K562 (cell line): Measurements from ENCODE around the gene CCDC85C. TPM values are rescaled to one million over a fixed set of nuclear protein-coding genes. Genes with fewer than 3 reads are reported as not detected.

Experiments used
- CTBP1 ChIP-seq: fragments of 450-650 bp; IDR thresholded peaks from 2 replicates; pipeline ENCODE4 v1.6.1; 2016; ENCODE audit warnings: borderline replicate concordance
- EGR1 ChIP-seq: fragments of 450-650 bp; conservative IDR thresholded peaks from 2 replicates; pipeline ENCODE4 v1.6.1; 2017; ENCODE audit warnings: mild to moderate bottlenecking
- KDM4B ChIP-seq, 2 experiments: fragments of 450-650 bp in 1 of 2; sonication (generic) in 1 of 2; IDR thresholded peaks; 2 replicates each; pipeline ENCODE4 v1.6.1; 2016 to 2017; ENCODE audit warnings: borderline replicate concordance in 2 of 2, antibody characterized with exemption in 1 of 2, low read depth in 1 of 2, mild to moderate bottlenecking in 1 of 2
- KLF1 ChIP-seq: fragments of 450-650 bp; IDR thresholded peaks from 2 replicates; pipeline ENCODE4 v1.6.1; 2016; ENCODE audit warnings: missing genetic modification characterization, missing compliant biosample characterization
- MAZ ChIP-seq, 2 experiments: fragments of 450-650 bp in 1 of 2; sonication (generic) in 1 of 2; formaldehyde crosslinking; IDR thresholded peaks in 1 of 2; conservative IDR thresholded peaks in 1 of 2; 2 replicates each; pipeline versions ENCODE4 v1.4.0 to v1.5.0; 2020; ENCODE audit warnings: mild to moderate bottlenecking in 1 of 2, missing genetic modification reagents in 1 of 2
- NR2C2 ChIP-seq, 2 experiments: fragments of 200-800 bp in 1 of 2; sonication (Bioruptor generic) in 1 of 2; sonication (generic) in 1 of 2; formaldehyde crosslinking in 1 of 2; IDR thresholded peaks; 2 replicates each; pipeline versions ENCODE4 v1.6.1 to v1.8.0; 2016 to 2022; ENCODE audit warnings: mild to moderate bottlenecking in 1 of 2, missing compliant biosample characterization in 1 of 2, missing genetic modification characterization in 1 of 2, missing genetic modification reagents in 1 of 2
- NRF1 ChIP-seq, 2 experiments: fragments of 450-650 bp; IDR thresholded peaks in 1 of 2; conservative IDR thresholded peaks in 1 of 2; 2 replicates each; pipeline ENCODE4 v1.6.1; 2014; ENCODE audit warnings: mild to moderate bottlenecking in 2 of 2
- RBFOX2 ChIP-seq: fragments of 200-400 bp; formaldehyde crosslinking; IDR thresholded peaks from 2 replicates; pipeline ENCODE4 v1.6.1; 2017; ENCODE audit warnings: low read depth, mild to moderate bottlenecking, low read length, moderate library complexity
- WHSC1 ChIP-seq: IDR thresholded peaks from one replicate; pipeline ENCODE4 v1.6.1; 2012; ENCODE audit warnings: low read length, control low read depth, inconsistent platforms
- polyA plus RNA-seq, 8 experiments: library from polyadenylated mRNA; depleted of rRNA in 4 of 8; stranded (reverse) in 5 of 8; unstranded in 3 of 8; fragments of >200 nt; fragmentation: Nextera tagmentation in 2 of 8; fragmentation: Illumina TruSeq in 1 of 8; extraction: Ambion mirVana in 2 of 8; extraction: Trizol in 1 of 8; gene quantifications; 2 replicates each; pipeline versions ENCODE4 v1.2.1 to v1.2.3, GENCODE V29; 2011 to 2014; ENCODE audit warnings: inconsistent platforms in 1 of 8, missing spikeins in 1 of 8
- total RNA-seq, 7 experiments: library from RNA; depleted of rRNA in 6 of 7; stranded (reverse); fragments of >200 nt in 6 of 7; fragmentation: Illumina TruSeq in 2 of 7; extraction: Trizol in 2 of 7; gene quantifications; 2 replicates each; pipeline versions ENCODE4 v1.2.1 to v1.2.3, GENCODE V29; 2011 to 2021; ENCODE audit warnings: low replicate concordance in 1 of 7
- TF ChIP-seq, protein P1 (sequence below): fragments of 200-800 bp; sonication (Bioruptor generic); IDR thresholded peaks from 2 replicates; pipeline ENCODE4 v1.6.1; 2017; ENCODE audit warnings: missing genetic modification characterization, missing compliant biosample characterization
- TF ChIP-seq, protein P2 (sequence below), 2 experiments: fragments of 450-650 bp; conservative IDR thresholded peaks; 2 replicates each; pipeline ENCODE4 v1.6.1; 2017; ENCODE audit warnings: mild to moderate bottlenecking in 2 of 2, moderate library complexity in 2 of 2
- TF ChIP-seq, protein P3 (sequence below), 3 experiments: fragments of 200-800 bp in 1 of 3; sonication (Bioruptor generic) in 1 of 3; sonication (generic) in 1 of 3; formaldehyde crosslinking in 1 of 3; IDR thresholded peaks; 2 replicates each; pipeline versions ENCODE4 v1.6.1 to v1.8.0; 2016 to 2022; ENCODE audit warnings: mild to moderate bottlenecking in 2 of 3, missing compliant biosample characterization in 2 of 3, missing genetic modification characterization in 2 of 3, missing genetic modification reagents in 1 of 3
- TF ChIP-seq, protein P4 (sequence below): fragments of 450-650 bp; IDR thresholded peaks from 2 replicates; pipeline ENCODE4 v1.6.1; 2016; ENCODE audit warnings: low read depth, mild to moderate bottlenecking, moderate library complexity
- TF ChIP-seq, protein P5 (sequence below): fragments of 200-800 bp; sonication (Bioruptor generic); IDR thresholded peaks from 2 replicates; pipeline ENCODE4 v1.6.1; 2016; ENCODE audit warnings: missing genetic modification characterization, missing compliant biosample characterization

The CCDC85C gene
- total and polyA plus RNA-seq, 9 of the 15 experiments (the other 6 are each of a cell fraction or from before 2014, with no cell fraction given) = 0.18 to 22.0 (median 6.3) TPM

DNA sequence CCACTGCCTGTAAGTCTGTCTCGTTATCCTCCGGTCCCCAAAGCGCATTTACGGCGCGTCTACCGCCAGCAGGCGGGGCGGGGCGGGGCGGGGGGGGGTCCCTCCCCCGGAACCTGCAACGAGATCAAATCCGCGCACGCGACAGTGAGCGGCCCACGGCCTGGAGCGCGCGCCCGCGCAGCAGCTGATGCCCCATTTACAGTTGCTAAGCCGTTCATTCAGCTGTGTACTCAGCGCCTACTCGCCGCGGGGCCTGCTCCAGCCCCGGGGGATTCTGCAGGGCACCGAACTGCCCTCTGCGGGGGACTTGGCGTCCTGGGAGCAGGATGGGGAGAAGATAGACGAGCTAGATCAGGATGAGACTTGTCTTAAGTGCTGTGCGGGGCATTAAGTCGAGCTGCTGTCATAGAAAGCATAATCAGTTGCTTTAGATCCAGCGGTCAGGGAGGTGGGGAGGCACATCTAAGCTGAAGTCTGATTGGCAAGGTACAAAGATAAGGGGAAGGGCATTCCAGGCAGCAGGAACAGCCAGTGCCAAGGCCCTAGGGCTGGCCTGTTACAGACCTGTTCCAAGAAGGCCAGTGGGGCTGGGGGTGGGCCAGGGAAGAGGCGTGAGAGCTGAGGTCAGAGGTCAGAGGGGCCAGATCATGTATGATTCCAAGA lies 1.4 kb upstream of the CCDC85C start (continued):
- TF ChIP-seq MAZ (CRISPR knock-in tag; conservative IDR thresholded peaks at IDR 0.05 in 1 of 2, IDR thresholded peaks at IDR 0.05 in 1 of 2) (peak in 1 of 2 experiments; percentile 45; a peak in 2 of 4 replicates), RBFOX2 (peak; percentile 8; the same call in 1 of the 2 replicates), KDM4B (IDR thresholded peaks at IDR 0.05; ENCODE audit: borderline replicate concordance in 2 of 2, low read depth in 1 of 2) (0 out of 4 replicates have a peak, but pooled peaks of 1 of the 2 experiments have one; percentile 10), WHSC1 (no peak), EGR1 (0 out of 2 replicates have a peak, but pooled peaks have one; percentile 22), KLF1 (no peak), CTBP1 (0 out of 2 replicates have a peak, but pooled peaks have one; percentile 24), NR2C2 (CRISPR knock-in tag; IDR thresholded peaks at IDR 0.05) (0 out of 2 replicates have a peak, but pooled peaks have one; percentile 30), NR2C2 (tag; IDR thresholded peaks at IDR 0.05) (peak; percentile 48; the same call in 1 of the 2 replicates), NRF1 (conservative IDR thresholded peaks at IDR 0.05 in 1 of 2, IDR thresholded peaks at IDR 0.05 in 1 of 2) (peak; percentile 64 to 70)
- TF ChIP-seq, protein P1, sequence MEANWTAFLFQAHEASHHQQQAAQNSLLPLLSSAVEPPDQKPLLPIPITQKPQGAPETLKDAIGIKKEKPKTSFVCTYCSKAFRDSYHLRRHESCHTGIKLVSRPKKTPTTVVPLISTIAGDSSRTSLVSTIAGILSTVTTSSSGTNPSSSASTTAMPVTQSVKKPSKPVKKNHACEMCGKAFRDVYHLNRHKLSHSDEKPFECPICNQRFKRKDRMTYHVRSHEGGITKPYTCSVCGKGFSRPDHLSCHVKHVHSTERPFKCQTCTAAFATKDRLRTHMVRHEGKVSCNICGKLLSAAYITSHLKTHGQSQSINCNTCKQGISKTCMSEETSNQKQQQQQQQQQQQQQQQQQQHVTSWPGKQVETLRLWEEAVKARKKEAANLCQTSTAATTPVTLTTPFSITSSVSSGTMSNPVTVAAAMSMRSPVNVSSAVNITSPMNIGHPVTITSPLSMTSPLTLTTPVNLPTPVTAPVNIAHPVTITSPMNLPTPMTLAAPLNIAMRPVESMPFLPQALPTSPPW (CRISPR knock-in tag) = peak; percentile 93
- TF ChIP-seq, protein P2, sequence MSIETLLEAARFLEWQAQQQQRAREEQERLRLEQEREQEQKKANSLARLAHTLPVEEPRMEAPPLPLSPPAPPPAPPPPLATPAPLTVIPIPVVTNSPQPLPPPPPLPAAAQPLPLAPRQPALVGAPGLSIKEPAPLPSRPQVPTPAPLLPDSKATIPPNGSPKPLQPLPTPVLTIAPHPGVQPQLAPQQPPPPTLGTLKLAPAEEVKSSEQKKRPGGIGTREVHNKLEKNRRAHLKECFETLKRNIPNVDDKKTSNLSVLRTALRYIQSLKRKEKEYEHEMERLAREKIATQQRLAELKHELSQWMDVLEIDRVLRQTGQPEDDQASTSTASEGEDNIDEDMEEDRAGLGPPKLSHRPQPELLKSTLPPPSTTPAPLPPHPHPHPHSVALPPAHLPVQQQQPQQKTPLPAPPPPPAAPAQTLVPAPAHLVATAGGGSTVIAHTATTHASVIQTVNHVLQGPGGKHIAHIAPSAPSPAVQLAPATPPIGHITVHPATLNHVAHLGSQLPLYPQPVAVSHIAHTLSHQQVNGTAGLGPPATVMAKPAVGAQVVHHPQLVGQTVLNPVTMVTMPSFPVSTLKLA (conservative IDR thresholded peaks at IDR 0.05) = peak in 1 of 2 experiments; percentile 35; a peak in 2 of 4 replicates
- TF ChIP-seq, protein P3, sequence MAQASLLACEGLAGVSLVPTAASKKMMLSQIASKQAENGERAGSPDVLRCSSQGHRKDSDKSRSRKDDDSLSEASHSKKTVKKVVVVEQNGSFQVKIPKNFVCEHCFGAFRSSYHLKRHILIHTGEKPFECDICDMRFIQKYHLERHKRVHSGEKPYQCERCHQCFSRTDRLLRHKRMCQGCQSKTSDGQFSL (CRISPR knock-in tag; IDR thresholded peaks at IDR 0.05) = no peak
- TF ChIP-seq, protein P3 (tag; IDR thresholded peaks at IDR 0.05) = peak in 1 of 2 experiments; percentile 69; a peak in 2 of 4 replicates
- TF ChIP-seq, protein P4, sequence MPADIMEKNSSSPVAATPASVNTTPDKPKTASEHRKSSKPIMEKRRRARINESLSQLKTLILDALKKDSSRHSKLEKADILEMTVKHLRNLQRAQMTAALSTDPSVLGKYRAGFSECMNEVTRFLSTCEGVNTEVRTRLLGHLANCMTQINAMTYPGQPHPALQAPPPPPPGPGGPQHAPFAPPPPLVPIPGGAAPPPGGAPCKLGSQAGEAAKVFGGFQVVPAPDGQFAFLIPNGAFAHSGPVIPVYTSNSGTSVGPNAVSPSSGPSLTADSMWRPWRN = 0 out of 2 replicates have a peak, but pooled peaks have one; percentile 23
- TF ChIP-seq, protein P5, sequence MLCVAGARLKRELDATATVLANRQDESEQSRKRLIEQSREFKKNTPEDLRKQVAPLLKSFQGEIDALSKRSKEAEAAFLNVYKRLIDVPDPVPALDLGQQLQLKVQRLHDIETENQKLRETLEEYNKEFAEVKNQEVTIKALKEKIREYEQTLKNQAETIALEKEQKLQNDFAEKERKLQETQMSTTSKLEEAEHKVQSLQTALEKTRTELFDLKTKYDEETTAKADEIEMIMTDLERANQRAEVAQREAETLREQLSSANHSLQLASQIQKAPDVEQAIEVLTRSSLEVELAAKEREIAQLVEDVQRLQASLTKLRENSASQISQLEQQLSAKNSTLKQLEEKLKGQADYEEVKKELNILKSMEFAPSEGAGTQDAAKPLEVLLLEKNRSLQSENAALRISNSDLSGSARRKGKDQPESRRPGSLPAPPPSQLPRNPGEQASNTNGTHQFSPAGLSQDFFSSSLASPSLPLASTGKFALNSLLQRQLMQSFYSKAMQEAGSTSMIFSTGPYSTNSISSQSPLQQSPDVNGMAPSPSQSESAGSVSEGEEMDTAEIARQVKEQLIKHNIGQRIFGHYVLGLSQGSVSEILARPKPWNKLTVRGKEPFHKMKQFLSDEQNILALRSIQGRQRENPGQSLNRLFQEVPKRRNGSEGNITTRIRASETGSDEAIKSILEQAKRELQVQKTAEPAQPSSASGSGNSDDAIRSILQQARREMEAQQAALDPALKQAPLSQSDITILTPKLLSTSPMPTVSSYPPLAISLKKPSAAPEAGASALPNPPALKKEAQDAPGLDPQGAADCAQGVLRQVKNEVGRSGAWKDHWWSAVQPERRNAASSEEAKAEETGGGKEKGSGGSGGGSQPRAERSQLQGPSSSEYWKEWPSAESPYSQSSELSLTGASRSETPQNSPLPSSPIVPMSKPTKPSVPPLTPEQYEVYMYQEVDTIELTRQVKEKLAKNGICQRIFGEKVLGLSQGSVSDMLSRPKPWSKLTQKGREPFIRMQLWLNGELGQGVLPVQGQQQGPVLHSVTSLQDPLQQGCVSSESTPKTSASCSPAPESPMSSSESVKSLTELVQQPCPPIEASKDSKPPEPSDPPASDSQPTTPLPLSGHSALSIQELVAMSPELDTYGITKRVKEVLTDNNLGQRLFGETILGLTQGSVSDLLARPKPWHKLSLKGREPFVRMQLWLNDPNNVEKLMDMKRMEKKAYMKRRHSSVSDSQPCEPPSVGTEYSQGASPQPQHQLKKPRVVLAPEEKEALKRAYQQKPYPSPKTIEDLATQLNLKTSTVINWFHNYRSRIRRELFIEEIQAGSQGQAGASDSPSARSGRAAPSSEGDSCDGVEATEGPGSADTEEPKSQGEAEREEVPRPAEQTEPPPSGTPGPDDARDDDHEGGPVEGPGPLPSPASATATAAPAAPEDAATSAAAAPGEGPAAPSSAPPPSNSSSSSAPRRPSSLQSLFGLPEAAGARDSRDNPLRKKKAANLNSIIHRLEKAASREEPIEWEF (CRISPR knock-in tag) = no peak
